ENCODE data around the gene DEGS1. TPM values are rescaled to one million over a fixed set of nuclear protein-coding genes. Genes with fewer than 3 reads are reported as not detected.

The DEGS1 gene
- total RNA-seq, 1 donor from 2014 or later: 57.1 TPM

DNA sequence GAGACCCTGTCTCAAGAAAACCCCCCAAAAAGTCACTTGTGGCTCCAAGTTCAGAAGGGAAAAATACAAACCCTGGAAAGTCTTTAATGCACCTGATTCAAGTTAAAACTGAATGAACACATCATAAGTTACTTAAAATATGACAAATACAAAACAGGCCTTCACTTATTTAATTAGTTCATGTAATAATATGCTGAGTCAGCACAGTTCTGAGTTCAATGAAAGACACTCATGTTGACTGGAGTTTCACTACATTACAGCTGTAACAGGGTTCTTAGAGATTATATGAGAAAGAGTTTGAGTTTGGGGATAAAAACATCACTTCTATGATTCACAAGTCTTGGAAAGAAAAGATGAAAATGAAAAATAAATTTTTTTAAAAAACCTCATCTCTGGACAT is 51.0 kb downstream of the DEGS1 start:
- intact Hi-C loops (cut with micrococcal nuclease): no loop called here
- H3K27me3 Mint-ChIP-seq (ENCODE audit: insufficient read depth): no peaks in the 10 kb centered on the region
- no peak overlapping the region for H3K27ac Mint-ChIP-seq
- DNase-seq (ENCODE audit: low spot score): no peak
- no peaks in the 10 kb centered on the region for H3K4me1 Mint-ChIP-seq (ENCODE audit: low read depth)
- H3K9me3 Mint-ChIP-seq: no peaks in the 10 kb centered on the region
- no peak overlapping the region for H3K4me3 Mint-ChIP-seq
- H3K36me3 Mint-ChIP-seq (ENCODE audit: low read depth): peaks cover 24% of the 10 kb centered on the region

DNA sequence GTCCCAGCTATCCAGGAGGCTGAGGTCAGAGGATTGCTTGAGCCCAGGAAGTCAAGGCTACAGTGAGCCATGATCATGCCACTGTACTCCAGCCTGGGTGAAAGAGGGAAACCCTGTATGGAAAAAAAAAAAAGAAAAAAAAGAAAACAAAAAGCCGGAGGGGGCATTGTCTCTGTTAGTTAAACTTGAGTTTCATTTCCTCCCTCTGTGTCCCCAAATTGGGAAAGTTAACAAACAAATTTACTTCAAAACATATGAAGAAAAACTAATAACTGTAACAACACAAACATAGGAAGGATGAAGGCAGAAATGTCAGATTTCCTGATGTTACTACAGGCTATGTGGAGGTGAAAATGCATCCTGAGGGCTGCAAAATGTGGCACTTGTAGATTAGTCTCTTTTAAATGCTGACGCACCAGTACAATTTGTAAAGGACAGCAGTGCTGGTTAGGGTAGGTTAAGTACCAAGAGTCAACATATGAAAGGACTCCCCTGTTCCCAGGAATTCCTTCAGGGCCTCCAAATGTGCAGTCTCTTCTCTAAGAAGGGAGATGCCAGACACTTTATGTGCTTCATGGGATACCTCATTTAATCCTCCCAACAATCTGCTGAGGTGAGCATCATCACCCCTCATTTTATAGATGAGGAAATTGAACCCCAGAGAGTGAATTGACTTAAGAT is 52.9 kb downstream of the DEGS1 start:
- Mint-ChIP-seq H3K4me3 (no peak overlapping the region), H3K4me1 (ENCODE audit: low read depth) (no peaks in the 10 kb centered on the region), H3K9me3 (no peaks in the 10 kb centered on the region), H3K27me3 (ENCODE audit: insufficient read depth) (no peaks in the 10 kb centered on the region), H3K27ac (no peak overlapping the region), H3K36me3 (ENCODE audit: low read depth) (peaks cover 22% of the 10 kb centered on the region)
- intact Hi-C loops (cut with micrococcal nuclease): no loop called here
- DNase-seq (ENCODE audit: low spot score): no peak

DNA sequence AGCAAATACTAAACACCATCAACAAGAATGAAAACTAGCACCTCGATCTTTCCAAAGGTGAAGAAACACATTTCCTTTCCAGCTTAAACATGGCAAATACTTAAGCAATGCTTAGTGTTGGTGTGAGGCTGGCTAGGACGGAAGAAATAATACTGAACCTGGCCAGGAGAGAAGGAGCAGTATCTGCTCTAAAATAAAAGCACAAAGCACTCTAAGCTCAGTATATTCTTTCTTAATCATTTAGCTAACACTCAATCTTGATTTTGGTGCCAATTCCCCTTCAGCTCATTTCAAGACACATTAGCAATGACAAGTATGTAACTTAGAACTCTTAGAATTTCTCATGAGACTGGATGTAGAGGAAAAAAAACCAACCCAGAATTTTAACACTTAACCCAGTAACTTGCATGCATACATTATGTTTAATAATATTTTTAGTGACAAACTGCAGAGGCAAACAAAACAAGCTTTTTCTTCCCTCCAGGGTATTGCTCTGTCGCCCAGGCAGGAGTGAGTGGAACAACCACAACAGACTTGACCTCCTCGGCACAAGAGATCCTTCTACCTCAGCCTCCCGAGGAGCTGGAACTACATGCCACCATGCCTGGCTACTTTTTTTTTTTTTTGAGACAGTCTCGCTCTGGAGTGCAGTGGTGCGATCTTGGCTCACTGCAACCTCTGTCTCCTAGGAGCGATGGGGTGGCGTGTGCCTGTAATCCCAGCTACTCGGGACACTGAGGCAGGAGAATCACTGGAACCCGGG is 54.3 kb downstream of the DEGS1 start:
- no peak overlapping the region for H3K4me3 Mint-ChIP-seq
- no peak overlapping the region for H3K27ac Mint-ChIP-seq
- H3K4me1 Mint-ChIP-seq (ENCODE audit: low read depth): no peaks in the 10 kb centered on the region
- intact Hi-C loops (cut with micrococcal nuclease): no loop called here
- no peak for DNase-seq (ENCODE audit: low spot score)
- no peaks in the 10 kb centered on the region for H3K9me3 Mint-ChIP-seq
- H3K27me3 Mint-ChIP-seq (ENCODE audit: insufficient read depth): no peaks in the 10 kb centered on the region
- H3K36me3 Mint-ChIP-seq (ENCODE audit: low read depth): peaks cover 20% of the 10 kb centered on the region

DNA sequence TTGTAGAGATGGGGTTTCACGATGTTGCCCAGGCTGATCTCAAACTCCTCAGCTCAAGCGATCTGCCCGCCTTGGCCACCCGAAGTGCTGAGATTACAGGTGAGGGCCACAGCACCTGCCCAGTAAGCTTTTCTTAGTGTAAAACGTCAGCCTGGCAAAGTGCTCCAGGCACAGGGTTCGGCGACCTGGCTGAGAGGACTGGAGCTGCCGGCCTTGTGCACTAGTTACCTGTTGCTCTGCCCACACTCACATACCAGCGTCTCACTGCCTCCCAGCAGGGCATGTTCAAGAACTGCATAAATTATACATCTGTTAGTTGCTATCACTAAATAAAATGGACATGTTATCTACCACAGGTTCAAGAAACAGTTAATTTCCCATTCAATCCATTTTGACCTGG is 55.2 kb downstream of the DEGS1 start:
- Mint-ChIP-seq H3K4me3 (no peak overlapping the region), H3K36me3 (ENCODE audit: low read depth) (peaks cover 15% of the 10 kb centered on the region), H3K4me1 (ENCODE audit: low read depth) (no peaks in the 10 kb centered on the region), H3K9me3 (no peaks in the 10 kb centered on the region), H3K27me3 (ENCODE audit: insufficient read depth) (no peaks in the 10 kb centered on the region), H3K27ac (no peak overlapping the region)
- intact Hi-C loops (cut with micrococcal nuclease): no loop called here
- DNase-seq (ENCODE audit: low spot score): no peak

DNA sequence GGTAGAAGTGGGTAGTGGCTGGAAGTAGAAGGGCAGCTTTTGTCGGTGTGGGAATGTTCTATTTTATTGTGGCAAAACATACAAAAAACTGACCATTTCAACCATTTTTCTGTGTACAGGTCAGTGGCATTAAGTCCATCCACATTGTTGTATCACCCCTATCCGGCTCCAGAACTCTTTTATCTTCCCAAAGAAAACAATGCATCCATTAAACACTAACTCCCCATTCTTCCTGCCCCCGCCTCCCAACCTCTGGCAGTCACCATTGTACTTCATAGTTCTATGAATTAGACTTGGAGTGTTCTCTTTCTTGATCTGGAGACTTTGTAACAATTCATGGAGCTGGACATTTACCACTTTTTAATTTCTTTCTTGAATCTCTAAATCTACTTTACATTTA is 55.7 kb downstream of the DEGS1 start:
- H3K4me3 Mint-ChIP-seq: no peak overlapping the region
- intact Hi-C loops (cut with micrococcal nuclease): no loop called here
- no peaks in the 10 kb centered on the region for H3K9me3 Mint-ChIP-seq
- no peaks in the 10 kb centered on the region for H3K4me1 Mint-ChIP-seq (ENCODE audit: low read depth)
- no peaks in the 10 kb centered on the region for H3K27me3 Mint-ChIP-seq (ENCODE audit: insufficient read depth)
- no peak for DNase-seq (ENCODE audit: low spot score)
- peaks cover 15% of the 10 kb centered on the region for H3K36me3 Mint-ChIP-seq (ENCODE audit: low read depth)
- H3K27ac Mint-ChIP-seq: no peak overlapping the region

Other genes starting within 250 kb of the DEGS1 start
- gene FBXO28, start 69.1 kb upstream of the DEGS1 start, total RNA-seq: 29.3 and 32.2 TPM in 2 replicates
- 47.2 and 47.6 TPM in 2 replicates for gene NVL, start 146.9 kb downstream of the DEGS1 start, total RNA-seq
- gene CNIH4, start 173.6 kb downstream of the DEGS1 start, total RNA-seq: 80.7 and 82.3 TPM in 2 replicates

All from activated T-helper 1 cell treated with anti-CD3 and anti-CD28 coated beads, Interleukin-12 subunit alpha, Interleukin-12 subunit beta, Interleukin-2, Interleukin-4 antibody, amounts not matched to agents 30 ng/mL and 10 ng/mL and 1 ng/mL, durations not matched to agents 14 hours and 24 hours and 36 hours (primary cell).